Inflammatory macrophage treated with lipopolysaccharide for 1 hour (primary cell): ENCODE measurements around the gene MUC21.
"Not testable (repeated sequence)": the region's sequence is repeated elsewhere in the genome, so short reads cannot be mapped to it uniquely, and the experiment has no call there.

ENCODE experiments used
- DNase-seq, 2 donors: peaks; one replicate each; pipeline ENCODE4 v3.0.0-alpha.2; 2020 to 2022

Gene MUC21

GRCh38 chr6:30970946-30971345 is 12.6 kb upstream of the MUC21 start:
- DNase-seq: no peak

- DNase-seq: no peak
These were observed 10.7 kb upstream of the MUC21 start for GRCh38 chr6:30972816-30973215.

GRCh38 chr6:30974490-30975252 is 8.8 kb upstream of the MUC21 start:
- DNase-seq: no peak

- DNase-seq: no peak
These were observed 4.4 kb upstream of the MUC21 start for GRCh38 chr6:30979141-30979540.

- DNase-seq: no peak
These were observed 3.8 kb upstream of the MUC21 start for GRCh38 chr6:30979690-30980089.

- DNase-seq: no peak
These were observed 1.4 kb upstream of the MUC21 start for GRCh38 chr6:30981942-30982772.

GRCh38 chr6:30985490-30985889 is 2.0 kb downstream of the MUC21 start:
- DNase-seq: peak; percentile 44 to 54

GRCh38 chr6:30987304-30987703 is 3.8 kb downstream of the MUC21 start:
- no peak for DNase-seq

GRCh38 chr6:30988209-30988825 is 4.8 kb downstream of the MUC21 start:
- no peak for DNase-seq

GRCh38 chr6:30990422-30991086 is 7.0 kb downstream of the MUC21 start:
- DNase-seq: no peak

GRCh38 chr6:30991891-30992290 is 8.4 kb downstream of the MUC21 start:
- no peak for DNase-seq

GRCh38 chr6:30997301-30997700 is 13.8 kb downstream of the MUC21 start:
- DNase-seq: no peak

- DNase-seq: no peak
These were observed 15.3 kb downstream of the MUC21 start for GRCh38 chr6:30998785-30999184.

GRCh38 chr6:31000067-31000860 is 16.7 kb downstream of the MUC21 start:
- not testable (repeated sequence) for DNase-seq

- no peak for DNase-seq
These were observed 17.9 kb downstream of the MUC21 start for GRCh38 chr6:31001281-31001888.

GRCh38 chr6:31002471-31002870 is 19.0 kb downstream of the MUC21 start:
- no peak for DNase-seq

- no peak for DNase-seq
These were observed 21.3 kb downstream of the MUC21 start for GRCh38 chr6:31004794-31005193.

- DNase-seq: no peak
These were observed 21.9 kb downstream of the MUC21 start for GRCh38 chr6:31005249-31006020.

GRCh38 chr6:31007694-31008093 is 24.2 kb downstream of the MUC21 start:
- no peak for DNase-seq

- no peak for DNase-seq
These were observed 24.6 kb downstream of the MUC21 start for GRCh38 chr6:31008165-31008564.

- DNase-seq: no peak
These were observed 26.2 kb downstream of the MUC21 start for GRCh38 chr6:31009731-31010130.
